Right lobe of liver (tissue), 4 donors: ENCODE results near the gene CPNE4.

ENCODE experiments used
- POLR2A ChIP-seq: fragments of 450-650 bp; IDR thresholded peaks from one replicate; pipeline ENCODE4 v1.6.1; 2017; ENCODE audit warnings: antibody characterized with exemption, mild to moderate bottlenecking
- TF ChIP-seq, protein P1 (sequence below), 4 donors: fragments of 200-600 bp in 3 of 4; fragments of 450-650 bp in 1 of 4; IDR thresholded peaks; one replicate each; pipeline versions ENCODE4 v1.5.1 to v1.8.0; 2016 to 2022; ENCODE audit warnings: antibody characterized with exemption in 4 of 4, mild to moderate bottlenecking in 2 of 4
- donor health status: DM: no; HTN: no; CAD: no.
- donor health status: DM: no; HTN: no; CAD: no.
- donor health status: DM: no; HTN: yes; CAD: no.

DNA sequence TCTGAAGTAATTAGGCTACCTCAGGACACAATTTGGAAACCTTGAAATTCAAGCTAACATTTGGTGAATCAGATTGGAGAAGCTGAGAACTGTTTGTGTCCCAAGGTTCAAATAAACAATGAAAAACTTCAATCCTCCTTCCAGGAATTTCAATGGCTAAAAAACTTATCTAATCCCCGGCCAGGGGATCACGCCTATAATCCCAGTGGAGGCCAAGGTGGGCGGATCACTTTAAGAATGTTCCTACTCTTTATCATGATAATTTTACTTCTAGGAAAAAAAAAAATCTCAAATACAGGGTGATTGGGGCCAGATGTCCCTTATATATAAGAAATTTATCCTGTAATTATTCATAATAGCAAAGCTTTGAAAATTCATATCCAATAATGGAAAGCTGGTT lies 139.0 kb downstream of the CPNE4 start:
- TF ChIP-seq, protein P1, sequence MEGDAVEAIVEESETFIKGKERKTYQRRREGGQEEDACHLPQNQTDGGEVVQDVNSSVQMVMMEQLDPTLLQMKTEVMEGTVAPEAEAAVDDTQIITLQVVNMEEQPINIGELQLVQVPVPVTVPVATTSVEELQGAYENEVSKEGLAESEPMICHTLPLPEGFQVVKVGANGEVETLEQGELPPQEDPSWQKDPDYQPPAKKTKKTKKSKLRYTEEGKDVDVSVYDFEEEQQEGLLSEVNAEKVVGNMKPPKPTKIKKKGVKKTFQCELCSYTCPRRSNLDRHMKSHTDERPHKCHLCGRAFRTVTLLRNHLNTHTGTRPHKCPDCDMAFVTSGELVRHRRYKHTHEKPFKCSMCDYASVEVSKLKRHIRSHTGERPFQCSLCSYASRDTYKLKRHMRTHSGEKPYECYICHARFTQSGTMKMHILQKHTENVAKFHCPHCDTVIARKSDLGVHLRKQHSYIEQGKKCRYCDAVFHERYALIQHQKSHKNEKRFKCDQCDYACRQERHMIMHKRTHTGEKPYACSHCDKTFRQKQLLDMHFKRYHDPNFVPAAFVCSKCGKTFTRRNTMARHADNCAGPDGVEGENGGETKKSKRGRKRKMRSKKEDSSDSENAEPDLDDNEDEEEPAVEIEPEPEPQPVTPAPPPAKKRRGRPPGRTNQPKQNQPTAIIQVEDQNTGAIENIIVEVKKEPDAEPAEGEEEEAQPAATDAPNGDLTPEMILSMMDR (IDR thresholded peaks at IDR 0.05) = no peak
- no peak for TF ChIP-seq POLR2A
